Jurkat, Clone E6-1 (cell line): Measurements from ENCODE around the gene MT1B.
"Not testable (repeated sequence)": the region's sequence is repeated elsewhere in the genome, so short reads cannot be mapped to it uniquely, and the experiment has no call there.

ENCODE experiments used
- DNase-seq: peaks from one replicate; pipeline ENCODE4 v3.0.0-alpha.2; 2011; ENCODE audit warnings: low read depth, low spot score
- H3K4me3 ChIP-seq: 2 replicates; pipeline ENCODE4 v1.5.1; 2011; ENCODE audit warnings: mild to moderate bottlenecking, low read length, control low read depth, moderate library complexity

The MT1B gene

DNA sequence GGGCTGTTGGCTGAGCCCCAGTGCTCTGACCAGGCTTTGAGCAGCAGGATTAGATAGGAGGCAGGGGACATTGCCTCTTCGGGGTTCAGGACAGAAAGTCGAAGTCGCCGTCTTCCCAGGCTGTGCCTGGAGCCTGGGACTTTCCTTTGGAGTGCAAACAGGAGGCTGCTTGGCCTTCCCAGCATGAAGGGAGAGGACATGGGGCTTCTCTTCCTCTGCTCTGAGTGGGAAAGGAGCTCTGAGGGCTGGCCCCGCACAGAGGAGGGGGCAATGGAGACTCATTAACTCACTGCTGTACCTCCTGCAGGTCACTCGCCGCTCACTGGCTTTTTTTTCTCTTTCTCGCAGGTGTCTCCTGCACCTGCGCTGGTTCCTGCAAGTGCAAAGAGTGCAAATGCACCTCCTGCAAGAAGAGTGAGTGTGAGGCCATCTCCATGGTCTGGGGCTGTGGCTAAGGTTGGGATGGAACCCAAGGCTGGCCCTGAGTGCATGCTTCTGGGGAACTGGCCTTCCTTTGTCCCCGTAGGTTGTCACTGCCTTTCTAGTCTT is 6.7 kb downstream of the MT1B start:
- H3K4me3 ChIP-seq, result no peak overlapping the region; the same call in 1 of the 2 replicates
- DNase-seq, result no peak

DNA sequence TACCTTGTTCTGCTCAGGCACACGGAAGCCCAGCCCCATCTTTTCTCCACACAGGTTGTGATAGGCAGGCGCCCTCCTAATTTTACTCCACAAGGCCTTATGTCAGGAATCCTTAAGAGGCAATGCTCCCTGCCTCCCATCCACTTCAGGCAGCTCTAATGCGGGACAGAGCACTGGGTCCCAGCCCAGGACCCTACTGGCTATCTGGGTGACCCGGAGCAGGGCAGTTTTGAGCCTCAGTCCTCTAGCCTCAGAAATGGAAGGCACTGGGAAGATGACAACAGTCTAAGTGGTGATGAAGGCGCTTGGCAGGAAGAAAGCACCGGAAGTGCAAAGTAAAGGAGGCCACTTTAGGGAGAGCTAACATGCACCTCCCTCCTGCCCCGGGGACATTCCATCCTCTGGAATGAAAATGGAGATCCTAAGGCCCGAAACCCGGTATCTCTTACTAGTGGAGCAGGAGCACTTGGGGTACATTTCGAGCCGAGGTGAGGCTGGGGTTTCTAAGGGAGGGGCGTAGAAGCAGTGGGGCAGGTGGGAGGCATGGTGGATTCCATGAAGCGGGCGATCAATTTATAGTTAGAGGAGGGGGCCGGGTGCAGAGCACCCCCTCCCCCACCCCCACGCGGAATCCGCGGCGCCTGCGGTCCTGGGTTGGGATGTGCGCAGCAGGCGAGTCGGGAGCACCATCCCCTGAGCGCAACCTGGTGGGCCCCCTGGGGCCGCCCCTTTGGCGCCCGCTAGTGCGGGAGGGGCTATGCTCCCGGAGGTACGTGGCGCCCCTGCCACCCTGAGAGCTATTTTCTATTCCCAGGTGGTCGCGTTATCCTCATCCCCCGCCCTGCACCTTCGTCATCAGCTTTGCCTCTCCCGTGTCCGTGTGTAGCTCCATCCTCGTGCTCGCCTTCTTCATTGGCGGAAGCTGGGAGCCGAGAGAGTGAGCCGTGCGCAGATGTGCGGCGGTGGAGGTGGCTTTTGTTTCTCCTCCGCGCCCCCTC is 11.0 kb downstream of the MT1B start:
- no peak overlapping the region for H3K4me3 ChIP-seq
- DNase-seq, result no peak

DNA sequence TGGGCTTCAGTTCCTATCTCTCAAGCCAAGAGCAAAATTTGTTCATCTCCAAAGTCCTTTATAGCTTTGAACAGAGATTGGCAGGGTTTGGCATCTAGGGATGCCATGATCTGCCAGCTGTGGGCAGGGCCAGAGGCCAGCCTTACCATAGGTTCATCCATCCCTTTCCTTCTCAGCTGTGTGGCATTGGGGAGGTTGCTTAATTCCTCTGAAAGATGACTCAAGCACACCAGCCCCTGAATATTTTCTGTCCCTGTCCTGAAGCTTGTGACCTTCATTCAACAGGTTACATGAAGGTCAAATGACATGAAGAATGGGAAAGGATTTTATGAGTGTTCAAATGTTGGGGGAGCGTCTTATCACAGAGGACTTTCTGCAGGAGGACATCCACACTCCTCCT is 12.8 kb downstream of the MT1B start:
- DNase-seq, result no peak
- H3K4me3 ChIP-seq, result no peak overlapping the region

DNA sequence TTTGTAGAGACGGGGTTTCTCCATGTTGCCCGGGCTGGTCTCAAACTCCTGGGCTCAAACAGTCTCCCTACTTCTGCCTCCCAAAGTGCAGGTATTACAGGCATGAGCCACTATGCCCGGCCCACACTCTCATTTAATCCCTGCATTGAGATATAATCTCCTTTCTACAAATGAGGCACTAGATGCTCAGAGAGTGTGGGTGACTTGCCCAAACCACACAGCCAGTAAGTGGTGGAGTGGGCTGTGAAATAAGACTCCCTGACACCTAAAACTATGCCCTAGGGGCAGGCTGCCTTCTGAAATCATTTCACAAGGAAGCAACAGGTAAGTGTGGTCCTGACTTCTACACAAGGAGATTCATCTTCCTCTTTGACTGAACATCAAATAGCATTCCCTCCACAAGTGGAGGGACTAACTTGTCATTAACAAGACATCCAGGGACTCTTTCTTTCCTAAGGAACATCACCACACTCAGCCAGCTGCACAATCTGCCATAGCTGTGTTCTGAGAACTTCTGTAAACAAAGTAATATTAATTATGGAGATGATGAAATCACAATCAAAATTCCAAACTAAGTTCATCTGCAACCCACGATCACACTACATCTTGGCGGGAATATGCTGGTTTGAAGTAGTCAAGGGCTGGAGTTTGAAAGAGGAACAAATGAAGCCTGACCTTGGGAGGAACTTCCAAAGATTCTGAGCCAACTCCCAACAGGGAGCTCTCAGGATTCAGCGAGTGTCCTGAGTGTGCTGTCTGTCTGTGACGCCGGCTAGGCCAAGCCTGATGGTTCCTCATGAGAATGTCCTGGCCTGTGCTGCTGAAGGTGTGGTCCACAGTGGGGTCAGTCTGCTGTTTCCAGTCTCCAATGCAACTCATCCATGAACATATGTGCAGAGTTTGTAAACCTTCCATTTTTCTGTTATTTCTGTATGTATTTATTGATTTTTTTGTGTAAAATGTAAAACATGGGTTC is 13.9 kb downstream of the MT1B start:
- not testable (repeated sequence) for DNase-seq, H3K4me3 ChIP-seq

DNA sequence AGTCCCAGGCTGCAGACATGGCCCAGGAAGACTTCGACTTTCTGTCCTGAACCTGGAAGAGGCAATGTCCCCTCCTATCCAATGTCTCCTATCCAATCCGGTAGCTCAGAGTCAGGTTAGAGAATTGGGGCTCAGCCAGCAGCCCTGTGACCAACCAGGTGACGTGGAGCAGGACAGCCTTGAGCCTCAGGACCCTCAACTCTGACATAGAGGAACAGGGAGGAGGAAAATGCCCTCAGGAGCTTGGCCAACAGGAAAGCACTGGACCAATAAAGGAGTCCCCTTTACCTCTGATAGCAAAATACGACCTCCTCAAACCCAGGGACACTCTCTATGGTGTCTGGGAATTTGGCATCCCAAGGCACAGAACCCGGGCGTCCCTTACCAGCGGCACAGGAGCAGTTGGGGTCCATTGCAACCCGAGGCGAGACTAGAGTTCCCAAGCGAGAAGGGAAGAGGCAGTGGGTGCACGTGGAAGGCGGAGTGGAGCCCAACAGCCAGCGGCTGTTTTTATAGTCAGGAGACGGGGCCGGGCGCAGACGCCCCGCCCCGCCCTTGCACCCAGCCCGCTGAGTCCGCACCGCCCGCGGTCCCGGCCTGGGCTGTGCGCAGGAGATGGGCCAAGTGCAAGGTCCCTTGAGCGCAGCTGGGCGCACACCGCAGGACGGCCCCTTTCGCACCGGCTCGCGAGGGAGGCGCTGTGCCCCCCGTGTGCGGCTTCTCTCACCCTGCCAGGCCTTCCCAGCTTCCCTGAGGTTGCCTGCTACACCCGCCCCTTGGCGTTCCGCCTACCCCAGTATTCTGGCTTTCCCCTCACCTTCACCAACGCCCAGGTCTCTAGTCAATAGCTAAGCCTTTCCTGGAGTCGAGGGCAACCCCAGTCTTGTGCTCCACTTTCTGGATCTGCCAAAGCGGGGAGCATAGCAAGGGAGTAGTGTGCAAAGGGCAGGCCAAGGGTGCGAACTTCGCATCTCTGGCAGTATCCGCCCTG is 16.2 kb downstream of the MT1B start, which contains the start of gene MT1G:
Gene MT1G (minus strand): TSS at position 485 of the 991 bp plus-strand sequence. CDS start 72 bp downstream, at position 413.
- DNase-seq, result no peak
- H3K4me3 ChIP-seq, result no peak within 1 kb of the TSS

DNA sequence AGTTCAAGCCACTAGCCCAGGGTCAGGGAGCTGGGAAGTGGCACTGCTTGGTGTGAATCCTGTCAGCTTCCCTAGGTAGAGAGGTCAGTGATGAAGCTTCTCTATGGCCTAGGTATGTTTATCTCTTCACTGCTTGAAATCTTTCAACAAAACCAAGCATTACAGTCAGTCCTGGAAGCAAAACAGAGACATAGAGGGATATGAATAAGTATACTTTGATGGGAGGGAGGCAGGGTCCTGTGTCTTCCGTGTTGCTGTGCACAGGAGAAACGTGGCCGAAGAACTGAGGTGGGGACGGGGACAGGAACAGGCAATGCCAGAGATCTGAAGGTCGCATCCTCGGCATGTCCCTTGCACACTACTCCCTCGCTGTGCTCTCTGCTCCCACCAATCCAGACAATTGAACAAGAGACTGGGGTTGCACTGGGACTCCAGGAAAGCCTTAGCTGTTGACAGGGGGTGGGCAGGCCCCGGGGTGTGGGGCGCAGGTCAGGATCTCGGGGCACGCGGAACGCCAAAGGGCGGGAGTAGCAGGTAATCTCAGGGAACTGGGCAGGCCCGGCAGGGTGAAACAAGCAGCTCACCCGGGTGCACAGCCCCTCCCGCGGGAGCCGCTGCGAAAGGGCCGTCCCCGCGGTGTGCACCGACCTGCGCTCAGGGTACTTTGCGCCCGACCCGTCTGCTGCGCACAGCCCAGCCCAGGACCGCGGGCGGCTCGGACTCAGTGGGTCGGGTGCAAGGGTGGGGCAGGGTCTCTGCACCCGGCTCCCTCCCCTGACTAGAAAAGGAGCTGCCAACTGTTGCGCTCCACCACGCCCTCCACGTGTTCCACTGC is 17.5 kb downstream of the MT1B start, which contains the start of gene MT1H:
Gene MT1H (plus strand): TSS at position 810 of the 835 bp plus-strand sequence. CDS start 71 bp downstream, outside the sequence.
- no peak within 1 kb of the TSS for H3K4me3 ChIP-seq
- no peak for DNase-seq

DNA sequence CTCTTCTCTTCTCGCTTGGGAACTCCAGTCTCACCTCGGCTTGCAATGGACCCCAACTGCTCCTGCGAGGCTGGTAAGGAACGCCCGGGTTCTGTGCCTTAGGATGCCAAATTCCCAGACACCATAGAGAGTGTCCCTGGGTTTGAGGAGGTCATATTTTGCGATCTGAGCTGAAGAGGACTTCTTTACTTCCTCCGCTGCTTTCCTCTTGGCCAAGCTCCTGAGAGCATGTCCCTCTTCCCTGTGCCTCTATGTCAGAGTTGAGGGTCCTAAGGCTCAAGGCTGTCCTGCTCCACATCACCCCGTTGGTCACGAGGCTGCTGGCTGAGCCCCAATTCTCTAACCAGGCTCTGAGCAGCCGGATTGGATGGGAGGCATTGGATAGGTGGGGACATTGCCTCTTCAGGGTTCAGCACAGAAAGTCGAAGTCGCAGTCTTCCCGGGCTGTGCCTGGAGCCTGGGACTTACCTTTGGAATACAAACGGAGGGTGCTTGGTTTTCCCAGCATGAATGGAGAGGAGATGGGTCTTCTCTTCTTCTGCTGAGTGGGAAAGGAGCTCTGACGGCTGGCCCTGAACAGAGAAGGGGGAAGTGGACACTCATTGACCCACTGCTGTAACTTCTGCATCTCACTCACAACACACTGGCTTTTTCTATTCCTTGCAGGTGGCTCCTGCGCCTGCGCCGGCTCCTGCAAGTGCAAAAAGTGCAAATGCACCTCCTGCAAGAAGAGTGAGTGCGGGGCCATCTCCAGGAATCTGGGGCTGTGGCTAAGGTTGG is 18.3 kb downstream of the MT1B start:
- DNase-seq, result no peak

DNA sequence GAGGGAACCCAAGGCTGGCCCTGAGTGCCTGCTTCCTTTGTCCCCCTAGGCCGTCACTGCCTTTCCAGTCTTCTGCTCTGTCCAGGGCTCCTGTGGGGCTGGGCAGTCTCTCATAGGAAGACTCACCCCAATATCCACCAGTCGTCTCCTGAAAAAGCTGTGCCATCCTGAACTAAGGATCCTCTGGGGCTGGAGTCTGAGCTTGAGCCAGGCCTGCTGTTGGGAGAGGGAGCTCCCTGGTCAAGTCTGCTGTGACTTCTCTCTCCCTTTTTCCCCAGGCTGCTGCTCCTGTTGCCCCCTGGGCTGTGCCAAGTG is 18.9 kb downstream of the MT1B start:
- no peak overlapping the region for H3K4me3 ChIP-seq
- DNase-seq, result no peak

More for the DNA sequence above, 18.3 kb downstream of the MT1B start:
- no peak overlapping the region for H3K4me3 ChIP-seq

DNA sequence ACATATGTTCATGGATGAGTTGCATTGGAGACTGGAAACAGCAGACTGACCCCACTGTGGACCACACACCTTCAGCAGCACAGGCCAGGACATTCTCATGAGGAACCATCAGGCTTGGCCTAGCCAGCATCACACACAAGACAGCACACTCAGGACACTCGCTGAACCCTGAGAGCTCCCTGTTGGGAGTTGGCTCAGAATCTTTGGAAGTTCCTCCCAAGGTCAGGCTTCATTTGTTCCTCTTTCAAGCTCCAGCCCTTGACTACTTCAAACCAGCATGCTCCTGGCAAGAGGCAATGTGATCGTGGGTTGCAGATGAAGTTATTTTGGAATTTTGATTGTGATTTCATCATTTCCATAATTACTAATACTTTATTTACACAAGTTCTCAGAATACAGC is 20.0 kb downstream of the MT1B start:
- DNase-seq, H3K4me3 ChIP-seq: not testable (repeated sequence)

DNA sequence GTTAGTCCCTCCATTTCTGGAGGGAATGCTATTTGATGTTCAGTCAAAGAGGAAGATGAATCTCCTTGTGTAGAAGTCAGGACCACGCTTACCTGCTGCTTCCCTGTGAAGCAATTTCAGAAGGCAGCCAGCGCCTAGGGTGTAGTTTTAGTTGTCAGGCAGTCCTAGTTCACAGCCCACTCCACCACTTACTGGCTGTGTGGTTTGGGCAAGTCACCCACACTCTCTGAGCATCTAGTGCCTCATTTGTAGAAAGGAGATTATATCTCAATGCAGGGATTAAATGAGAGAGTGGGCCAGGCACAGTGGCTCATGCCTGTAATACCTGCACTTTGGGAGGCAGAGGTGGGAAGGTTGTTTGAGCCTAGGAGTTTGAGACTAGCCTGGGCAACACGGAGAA is 20.5 kb downstream of the MT1B start:
- not testable (repeated sequence) for DNase-seq, H3K4me3 ChIP-seq

DNA sequence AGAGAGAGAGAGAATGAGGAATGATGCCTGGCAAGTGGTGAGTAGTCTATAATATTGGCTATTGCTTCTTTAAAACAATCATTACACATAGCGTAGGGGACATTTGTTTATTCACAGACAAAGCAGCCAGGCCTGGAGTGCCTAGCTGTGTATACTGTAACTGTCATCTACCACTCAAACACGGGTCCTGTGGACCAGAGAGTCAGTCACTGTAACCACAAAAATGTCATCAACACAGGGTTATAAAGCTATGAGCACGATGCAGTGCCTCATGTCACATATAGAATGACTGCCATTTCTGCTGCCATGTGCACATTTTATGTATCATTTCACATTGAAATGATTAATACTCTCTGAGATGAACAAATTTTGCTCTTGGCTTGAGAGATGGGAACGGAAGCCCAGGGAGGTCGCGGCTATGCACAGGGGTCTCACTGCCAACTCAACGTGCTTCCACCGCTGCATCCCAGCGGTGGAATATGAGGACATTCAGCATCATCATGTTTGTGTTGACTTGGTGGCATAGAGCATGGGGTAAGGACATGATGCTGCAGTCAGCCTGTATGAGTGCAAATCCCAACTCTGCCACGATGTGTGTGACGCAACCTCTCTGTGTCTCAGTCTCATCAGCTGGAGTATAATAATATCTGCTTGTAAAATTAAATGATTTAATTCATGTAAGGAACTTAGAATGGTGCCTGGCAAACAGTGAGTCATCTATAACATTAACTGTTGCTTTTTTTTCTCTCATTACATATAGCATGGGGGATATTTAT is 21.3 kb downstream of the MT1B start:
- DNase-seq, result no peak
- no peak overlapping the region for H3K4me3 ChIP-seq

DNA sequence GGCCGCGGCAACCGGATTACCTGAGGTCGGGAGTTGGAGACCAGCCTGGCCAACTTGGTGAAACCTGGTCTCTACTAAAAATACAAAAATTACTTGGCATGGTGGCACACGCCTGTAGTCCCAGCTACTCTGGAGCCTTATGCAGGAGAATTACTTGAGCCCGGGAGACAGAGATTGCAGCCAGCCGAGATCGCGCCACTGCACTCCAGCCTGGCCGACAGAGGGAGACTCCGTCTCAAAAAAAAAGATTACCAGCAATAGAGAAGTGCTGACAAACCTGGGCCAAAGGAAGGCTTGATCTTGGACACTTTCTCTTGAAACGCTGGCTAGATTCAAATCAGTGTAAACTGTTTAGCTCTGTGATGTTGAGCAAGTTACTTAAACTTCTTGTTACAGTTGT is 22.2 kb downstream of the MT1B start:
- H3K4me3 ChIP-seq, result no peak overlapping the region
- DNase-seq, result no peak

DNA sequence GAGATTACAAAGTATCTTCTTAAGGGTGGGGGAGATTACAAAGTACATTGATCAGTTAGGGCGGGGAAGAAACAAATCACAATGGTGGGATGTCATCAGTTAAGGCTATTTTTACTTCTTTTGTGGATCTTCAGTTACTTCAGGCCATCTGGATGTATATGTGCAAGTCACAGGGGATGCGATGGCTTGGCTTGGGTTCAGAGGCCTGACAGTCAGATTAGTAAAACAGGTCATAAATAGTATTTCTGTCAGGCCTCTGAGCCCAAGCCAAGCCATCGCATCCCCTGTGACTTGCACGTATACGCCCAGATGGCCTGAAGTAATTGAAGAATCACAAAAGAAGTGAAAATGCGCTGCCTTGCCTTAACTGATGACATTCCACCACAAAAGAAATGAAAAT is 22.9 kb downstream of the MT1B start:
- DNase-seq, H3K4me3 ChIP-seq: not testable (repeated sequence)

DNA sequence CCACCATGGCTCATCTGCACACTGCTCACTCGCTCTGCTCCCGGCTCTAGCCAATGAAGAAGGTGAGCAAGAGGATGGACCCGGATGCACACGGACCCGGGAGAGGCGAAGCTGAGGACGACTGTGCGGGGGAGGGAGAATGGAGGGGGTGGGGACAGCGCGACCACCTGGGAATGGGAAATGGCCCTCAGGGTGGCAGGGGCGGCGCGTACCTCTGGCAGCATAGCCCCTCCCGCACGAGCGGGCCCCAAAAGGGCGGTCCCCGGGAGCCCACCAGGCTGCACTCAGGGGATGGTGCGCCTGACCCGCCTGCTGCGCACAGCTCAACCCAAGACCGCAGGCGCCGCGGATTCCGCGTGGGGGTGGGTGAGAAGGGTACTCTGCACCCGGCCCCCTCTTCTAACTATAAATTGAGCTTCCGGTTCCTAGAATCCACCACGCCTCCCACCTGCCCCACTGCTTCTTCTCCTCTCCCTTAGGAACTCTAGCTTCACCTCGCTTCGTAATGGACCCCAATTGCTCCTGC is 24.1 kb downstream of the MT1B start:
- DNase-seq, result no peak
- no peak overlapping the region for H3K4me3 ChIP-seq

DNA sequence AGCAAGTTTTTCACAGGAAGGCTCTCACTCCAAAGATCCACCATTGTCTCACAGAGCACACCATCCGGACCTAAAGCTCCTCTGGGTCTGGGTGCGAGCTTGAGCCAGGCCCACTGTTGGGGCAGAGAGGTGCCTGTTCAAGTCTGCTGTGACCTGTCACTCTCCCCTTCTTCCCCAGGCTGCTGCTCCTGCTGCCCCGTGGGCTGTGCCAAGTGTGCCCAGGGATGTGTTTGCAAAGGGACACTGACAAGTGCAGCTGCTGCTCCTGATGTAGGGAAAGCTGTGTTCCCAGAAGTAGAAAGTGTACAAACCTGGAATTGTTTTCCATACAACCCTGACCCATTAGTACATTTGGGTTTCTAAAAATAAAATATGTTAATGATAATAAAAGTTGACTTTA is 25.8 kb downstream of the MT1B start:
- no peak for DNase-seq
- no peak overlapping the region for H3K4me3 ChIP-seq
